ENCODE data around the gene SPATA6L. TPM values are rescaled to one million over a fixed set of nuclear protein-coding genes. Genes with fewer than 3 reads are reported as not detected.

The SPATA6L gene
- total and polyA plus RNA-seq, 9 of the 15 experiments (the other 6 are each of a cell fraction or from before 2014, with no cell fraction given), result 0.03 to 1.00 (median 0.08) TPM; not detected in 4

GRCh38 chr9:4679268-4680172 lies 13.2 kb upstream of the SPATA6L start, which contains the start of gene CDC37L1 (continued):
- no peak for TF ChIP-seq ATF3 (IDR thresholded peaks at IDR 0.05)
- TF ChIP-seq ATF3 (CRISPR knock-in tag; conservative IDR thresholded peaks at IDR 0.05), result peak; percentile 84
- TF ChIP-seq SMC3 (conservative IDR thresholded peaks at IDR 0.05; ENCODE audit: insufficient read depth, low read depth, low read length), result 0 out of 2 replicates have a peak, but pooled peaks have one; percentile 5
- TF ChIP-seq NR2C2 (CRISPR knock-in tag; IDR thresholded peaks at IDR 0.05), result 0 out of 2 replicates have a peak, but pooled peaks have one; percentile 22
- TF ChIP-seq NR2C2 (tag; IDR thresholded peaks at IDR 0.05), result peak; percentile 82
- TF ChIP-seq ARID4B (CRISPR knock-in tag; IDR thresholded peaks at IDR 0.05), result peak; percentile 62
- TF ChIP-seq CC2D1A (IDR thresholded peaks at IDR 0.05), result no peak
- TF ChIP-seq TCF7 (IDR thresholded peaks at IDR 0.05; ENCODE audit: borderline replicate concordance), result peak; percentile 61; the same call in 1 of the 2 replicates
- no peak for TF ChIP-seq BDP1 (IDR thresholded peaks at IDR 0.05; ENCODE audit: insufficient read depth, insufficient read length)
- peak; percentile 42; the same call in 1 of the 2 replicates for TF ChIP-seq DPF2 (IDR thresholded peaks at IDR 0.05)
- peak; percentile 90 for TF ChIP-seq POLR2AphosphoS2 (IDR thresholded peaks at IDR 0.05; ENCODE audit: low read length)
- peak; percentile 25; the same call in 1 of the 2 replicates for TF ChIP-seq NCOA1 (IDR thresholded peaks at IDR 0.05; ENCODE audit: low read depth)
- no peak for TF ChIP-seq HNRNPH1 (optimal IDR thresholded peaks at IDR 0.05; ENCODE audit: low read depth, low read length)
- TF ChIP-seq ZNF780A (CRISPR knock-in tag; IDR thresholded peaks at IDR 0.05), result no peak
- no peak for TF ChIP-seq RNF2 (IDR thresholded peaks at IDR 0.05)
- TF ChIP-seq SRF (CRISPR knock-in tag; IDR thresholded peaks at IDR 0.05), result peak in 1 of 2 experiments; percentile 37; a peak in 1 of 4 replicates
- TF ChIP-seq USF2 (CRISPR knock-in tag; IDR thresholded peaks at IDR 0.05), result no peak
- TF ChIP-seq ELF1 (tag; IDR thresholded peaks at IDR 0.05), result peak; percentile 39; the same call in 1 of the 2 replicates
- TF ChIP-seq NCOA4 (IDR thresholded peaks at IDR 0.05; ENCODE audit: partially characterized antibody), result no peak
- no peak for TF ChIP-seq ZHX1 (conservative IDR thresholded peaks at IDR 0.05; ENCODE audit: low read length)

All from K562 (cell line).